Endodermal cell (in vitro differentiated cells): ENCODE results near the gene OS9. TPM values are rescaled to one million over a fixed set of nuclear protein-coding genes. Genes with fewer than 3 reads are reported as not detected.

Experiments used
- DNase-seq: peaks from one replicate; pipeline ENCODE4 v3.0.0-alpha.2; 2017
- H3K27ac ChIP-seq: 2 replicates; pipeline ENCODE4 v1.5.1; 2013; ENCODE audit warnings: mild to moderate bottlenecking, low read depth, low read length, moderate library complexity
- H3K27me3 ChIP-seq: 2 replicates; pipeline ENCODE4 v1.6.1; 2013; ENCODE audit warnings: mild to moderate bottlenecking, low read length, moderate library complexity; ENCODE audit not compliant: insufficient read depth, control insufficient read depth, poor library complexity, severe bottlenecking
- H3K36me3 ChIP-seq: 2 replicates; pipeline ENCODE4 v1.7.0; 2013; ENCODE audit warnings: mild to moderate bottlenecking, low read length, moderate library complexity; ENCODE audit not compliant: control insufficient read depth, insufficient read depth
- H3K4me1 ChIP-seq: one replicate; pipeline ENCODE4 v1.7.0; 2013; ENCODE audit warnings: low read length; ENCODE audit not compliant: control insufficient read depth, insufficient read depth
- H3K4me3 ChIP-seq: 2 replicates; pipeline ENCODE4 v1.5.1; 2013; ENCODE audit warnings: mild to moderate bottlenecking, low read length, moderate library complexity
- H3K9ac ChIP-seq: 2 replicates; pipeline ENCODE4 v1.6.1; 2013; ENCODE audit warnings: mild to moderate bottlenecking, low read length, moderate library complexity; ENCODE audit not compliant: poor library complexity, severe bottlenecking; ENCODE audit errors: extremely low read depth
- H3K9me3 ChIP-seq: 2 replicates; pipeline ENCODE4 v1.6.1; 2013; ENCODE audit warnings: mild to moderate bottlenecking, low read length, moderate library complexity; ENCODE audit not compliant: control insufficient read depth
- H3K27ac Mint-ChIP-seq: 2 replicates; pipeline ENCODE4 v1.8.0; 2020; ENCODE audit warnings: mixed read lengths
- H3K27me3 Mint-ChIP-seq: 2 replicates; pipeline ENCODE4 v1.8.0; 2021; ENCODE audit warnings: mild to moderate bottlenecking, mixed read lengths; ENCODE audit not compliant: insufficient read depth
- H3K36me3 Mint-ChIP-seq: 2 replicates; pipeline ENCODE4 v1.8.0; 2020; ENCODE audit warnings: low read depth, mixed read lengths
- H3K4me1 Mint-ChIP-seq: 2 replicates; pipeline ENCODE4 v1.8.0; 2020; ENCODE audit warnings: mixed read lengths
- H3K4me3 Mint-ChIP-seq: 2 replicates; pipeline ENCODE4 v1.8.0; 2020; ENCODE audit warnings: mild to moderate bottlenecking, moderate library complexity, mixed read lengths
- H3K9me3 Mint-ChIP-seq: 2 replicates; pipeline ENCODE4 v1.8.0; 2020; ENCODE audit warnings: mild to moderate bottlenecking, mixed read lengths
- CTCF ChIP-seq: fragments of 200-600 bp; sonication (generic); conservative IDR thresholded peaks from 2 replicates; pipeline ENCODE4 v1.5.0; 2021; ENCODE audit warnings: antibody characterized with exemption, mild to moderate bottlenecking
- WGBS, 2 experiments: methylation state at CpG; one replicate each; pipeline versions ENCODE4 v1.1.5 to v1.1.7; 2013; ENCODE audit warnings: missing lambda C conversion rate in 2 of 2, mixed read lengths in 1 of 2; ENCODE audit not compliant: insufficient coverage in 1 of 2, insufficient read length in 1 of 2; 5-methylcytosine and 5-hydroxymethylcytosine counted together
- total RNA-seq, 2 donors: library from RNA; stranded (reverse); fragmentation: NEBNext Ultra II Directional in 1 of 2; extraction: Animal tissue kit (Norgen Biotek cat#: 25700) in 1 of 2; gene quantifications; 2 replicates in 1 of 2; 3 replicates in 1 of 2; pipeline ENCODE4 v1.2.1, GENCODE V29; 2021

The OS9 gene
- total RNA-seq, 2 donors from 2014 or later: 108 to 142 TPM

DNA sequence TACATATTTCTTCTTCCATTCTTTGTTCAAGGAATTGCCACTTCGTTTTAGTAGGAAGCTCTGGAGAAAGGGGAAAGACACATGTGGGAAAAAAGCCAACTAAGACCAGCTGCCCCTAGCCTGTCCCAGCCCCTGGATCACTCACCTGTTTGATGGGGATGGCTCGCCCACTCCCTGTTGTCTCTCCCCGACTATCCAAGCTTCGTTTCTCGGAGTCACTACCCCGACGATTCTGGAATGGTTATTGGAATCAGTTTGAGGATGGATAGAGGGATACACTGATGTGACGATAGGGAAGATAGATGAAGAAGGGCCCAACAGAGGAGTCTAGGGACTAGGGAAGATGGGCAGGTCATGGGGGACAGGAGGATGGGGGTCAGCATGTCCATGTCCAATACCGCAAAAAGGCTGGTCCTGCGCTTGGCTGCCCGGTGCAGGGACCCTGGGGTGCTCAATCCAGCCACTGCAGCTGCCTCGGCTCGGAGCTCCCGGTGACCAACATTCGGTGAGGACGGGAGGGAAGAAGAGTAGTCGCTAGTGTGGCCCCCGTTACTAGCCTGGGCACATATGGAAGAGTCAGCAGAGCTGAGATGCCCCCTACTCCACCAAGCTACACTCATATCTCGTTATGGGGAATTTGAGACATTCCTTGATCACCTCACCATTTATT, 37.6 kb downstream of the OS9 start:
- H3K27ac Mint-ChIP-seq: no peak overlapping the region
- H3K4me3 ChIP-seq: no peak overlapping the region
- H3K9me3 ChIP-seq: no peaks in the 10 kb centered on the region
- no peak overlapping the region for H3K4me3 Mint-ChIP-seq
- H3K27me3 ChIP-seq: peaks cover 100% of the 10 kb centered on the region
- no peak overlapping the region for H3K9ac ChIP-seq
- peaks cover 4% of the 10 kb centered on the region for H3K4me1 Mint-ChIP-seq
- DNase-seq: peak; percentile 24
- no peaks in the 10 kb centered on the region for H3K4me1 ChIP-seq
- no peaks in the 10 kb centered on the region for H3K36me3 Mint-ChIP-seq
- H3K27ac ChIP-seq: no peak overlapping the region
- TF ChIP-seq CTCF: no peak
- 81 to 86% methylated on average over 14 to 19 of the region's 19 CpGs for WGBS, 2 experiments
- H3K27me3 Mint-ChIP-seq: peaks cover 100% of the 10 kb centered on the region
- no peaks in the 10 kb centered on the region for H3K36me3 ChIP-seq
- H3K9me3 Mint-ChIP-seq: no peaks in the 10 kb centered on the region

DNA sequence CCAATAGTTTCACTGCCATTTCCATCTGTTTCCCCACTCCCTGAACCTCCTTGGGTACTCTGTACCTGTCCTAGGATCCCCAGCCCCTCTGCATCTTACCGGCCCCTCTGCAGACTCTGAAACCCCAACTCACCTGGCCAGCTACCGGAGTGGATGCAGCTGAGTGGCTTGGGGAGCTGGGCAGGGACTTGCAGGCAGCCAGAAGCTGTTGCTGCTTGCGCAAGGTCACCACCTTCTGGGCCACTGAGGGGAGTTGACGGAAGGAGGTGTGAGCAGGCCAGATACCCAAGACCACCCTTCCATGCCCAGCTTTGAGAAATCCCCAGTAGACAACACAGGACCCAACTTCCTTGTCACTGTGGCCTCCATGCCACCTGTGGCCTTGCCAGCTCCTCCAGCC, 38.3 kb downstream of the OS9 start:
- H3K36me3 ChIP-seq: no peaks in the 10 kb centered on the region
- no peak overlapping the region for H3K9ac ChIP-seq
- TF ChIP-seq CTCF: no peak
- Mint-ChIP-seq H3K27me3 (peaks cover 100% of the 10 kb centered on the region), H3K4me1 (peaks cover 7% of the 10 kb centered on the region), H3K27ac (no peak overlapping the region), H3K9me3 (no peaks in the 10 kb centered on the region), H3K36me3 (no peaks in the 10 kb centered on the region), H3K4me3 (no peak overlapping the region)
- H3K4me3 ChIP-seq: no peak overlapping the region
- H3K27ac ChIP-seq: no peak overlapping the region
- no peaks in the 10 kb centered on the region for H3K4me1 ChIP-seq
- H3K27me3 ChIP-seq: peaks cover 100% of the 10 kb centered on the region
- 60 to 71% methylated on average over 1 to 4 of the region's 4 CpGs for WGBS, 2 experiments
- no peak for DNase-seq
- H3K9me3 ChIP-seq: no peaks in the 10 kb centered on the region

DNA sequence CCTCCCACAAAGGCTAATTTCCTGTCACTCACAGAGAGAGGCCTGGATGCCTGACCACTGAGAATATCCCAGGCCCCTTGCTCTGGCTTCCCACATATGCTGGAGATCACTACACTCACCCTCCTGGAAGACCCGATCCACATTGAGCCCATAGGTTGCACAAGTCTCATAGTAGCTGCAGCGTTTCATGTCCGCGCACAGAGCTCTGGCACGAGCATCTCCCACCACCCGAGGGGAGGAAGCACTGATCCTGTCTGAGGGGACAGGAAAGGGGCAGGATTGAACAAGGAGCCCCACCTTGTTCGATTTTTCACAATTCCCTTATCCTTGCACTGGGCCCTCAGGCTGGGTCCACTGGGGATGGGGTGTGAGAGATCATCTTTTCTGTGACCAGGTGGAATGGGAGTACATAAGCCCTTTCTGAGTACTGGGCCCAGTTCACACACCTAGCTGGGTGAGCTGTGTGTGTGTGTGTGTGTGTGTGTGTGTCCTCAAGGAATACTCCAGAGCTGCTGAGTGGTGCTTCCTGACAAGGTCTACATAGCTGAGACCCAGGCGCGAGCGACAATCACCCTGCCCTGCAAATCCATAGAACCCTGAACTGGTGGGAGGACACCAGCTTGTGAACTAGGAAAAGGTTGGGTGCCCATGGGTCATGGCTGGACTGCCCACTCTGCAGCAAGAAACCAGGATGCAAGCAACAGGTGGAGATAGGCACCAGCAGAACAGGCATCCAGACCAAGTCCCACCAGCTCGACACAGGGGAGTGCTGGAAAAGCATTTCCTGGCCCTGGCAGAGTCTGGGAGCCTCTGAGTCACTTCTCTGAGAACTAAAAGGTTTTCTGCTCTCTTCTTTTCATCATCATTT, 39.0 kb downstream of the OS9 start:
- Histone ChIP-seq H3K4me3 (no peak overlapping the region), H3K4me1 (no peaks in the 10 kb centered on the region), H3K27me3 (peaks cover 100% of the 10 kb centered on the region), H3K27ac (no peak overlapping the region), H3K9me3 (no peaks in the 10 kb centered on the region), H3K36me3 (no peaks in the 10 kb centered on the region), H3K9ac (no peak overlapping the region)
- Mint-ChIP-seq H3K27me3 (peaks cover 98% of the 10 kb centered on the region), H3K9me3 (no peaks in the 10 kb centered on the region), H3K4me1 (peaks cover 6% of the 10 kb centered on the region), H3K4me3 (no peak overlapping the region), H3K36me3 (no peaks in the 10 kb centered on the region), H3K27ac (no peak overlapping the region)
- no peak for DNase-seq
- no peak for TF ChIP-seq CTCF
- WGBS, 2 experiments: 85 to 86% methylated on average over 10 to 11 of the region's 11 CpGs
